Spleen (tissue), 11 donors: Measurements from ENCODE around the gene OR10J5. TPM values are rescaled to one million over a fixed set of nuclear protein-coding genes. Genes with fewer than 3 reads are reported as not detected.

Experiments
- DNase-seq: peaks from one replicate; pipeline ENCODE4 v3.0.0-alpha.2; 2020
- H3K27ac ChIP-seq, 8 donors: fragments of 200-600 bp; sonication (generic) in 7 of 8; 1 replicate in 4 of 8; 2 replicates in 4 of 8; pipeline versions ENCODE4 v1.5.0 to v1.8.0; 2016 to 2021; ENCODE audit warnings: inconsistent platforms in 4 of 8, mild to moderate bottlenecking in 4 of 8, moderate library complexity in 1 of 8
- H3K27me3 ChIP-seq, 7 donors: fragments of 200-600 bp; sonication (generic) in 6 of 7; replicated peaks in 1 of 7; 1 replicate in 4 of 7; 2 replicates in 3 of 7; pipeline versions ENCODE4 v1.5.0 to v1.8.0; 2016 to 2021; ENCODE audit warnings: inconsistent platforms in 3 of 7, mild to moderate bottlenecking in 1 of 7
- H3K36me3 ChIP-seq, 6 donors: fragments of 200-600 bp; sonication (generic) in 5 of 6; 1 replicate in 4 of 6; 2 replicates in 2 of 6; pipeline versions ENCODE4 v1.5.0 to v1.8.0; 2016 to 2021; ENCODE audit warnings: inconsistent platforms in 2 of 6
- H3K4me1 ChIP-seq, 6 donors: fragments of 200-600 bp; sonication (generic) in 5 of 6; 1 replicate in 3 of 6; 2 replicates in 3 of 6; pipeline versions ENCODE4 v1.5.0 to v1.8.0; 2016 to 2021; ENCODE audit warnings: inconsistent platforms in 3 of 6
- H3K4me3 ChIP-seq, 8 donors: fragments of 200-600 bp; sonication (generic) in 7 of 8; 1 replicate in 4 of 8; 2 replicates in 4 of 8; pipeline versions ENCODE4 v1.5.0 to v1.8.0; 2016 to 2021; ENCODE audit warnings: inconsistent platforms in 4 of 8, mild to moderate bottlenecking in 4 of 8, moderate library complexity in 2 of 8
- H3K9me3 ChIP-seq, 8 donors: fragments of 200-600 bp; sonication (generic) in 7 of 8; 1 replicate in 4 of 8; 2 replicates in 4 of 8; pipeline versions ENCODE4 v1.5.0 to v1.8.0; 2016 to 2021; ENCODE audit warnings: inconsistent platforms in 4 of 8
- CTCF ChIP-seq, 11 experiments: fragments of 200-600 bp in 7 of 11; fragments of 450-650 bp in 4 of 11; sonication (generic) in 4 of 11; IDR thresholded peaks in 8 of 11; conservative IDR thresholded peaks in 3 of 11; 1 replicate in 7 of 11; 2 replicates in 4 of 11; pipeline versions ENCODE4 v1.4.0 to v1.8.0; 2016 to 2021; ENCODE audit warnings: antibody characterized with exemption in 11 of 11, inconsistent platforms in 4 of 11, mild to moderate bottlenecking in 1 of 11
- POLR2A ChIP-seq, 3 donors: fragments of 450-650 bp; IDR thresholded peaks; one replicate each; pipeline ENCODE4 v1.5.1; 2017; ENCODE audit warnings: antibody characterized with exemption in 3 of 3, mild to moderate bottlenecking in 1 of 3
- POLR2AphosphoS5 ChIP-seq, 3 donors: sonication (generic); formaldehyde crosslinking; IDR thresholded peaks; one replicate each; pipeline ENCODE4 v1.5.1; 2017; ENCODE audit warnings: antibody characterized with exemption in 3 of 3
- WGBS, 5 donors: extraction: QIAGEN DNeasy Blood & Tissue Kit in 3 of 5; methylation state at CpG; one replicate each; pipeline versions ENCODE4 v1.1.5 to v1.1.7; 2013 to 2018; 5-methylcytosine and 5-hydroxymethylcytosine counted together
- intact Hi-C: fragments of 100-400 bp; cut with DNase I; formaldehyde crosslinking; loops from one replicate; pipeline ENCODE4 v1.15.0; 2023; ENCODE audit warnings: low total_unique reads
- polyA plus RNA-seq, 3 donors: library from polyadenylated mRNA; stranded (reverse); fragments of 200-250 nt; gene quantifications; one replicate each; pipeline ENCODE4 v1.2.1, GENCODE V29; 2013
- total RNA-seq, 7 donors: library from RNA; depleted of rRNA in 3 of 7; stranded (reverse); fragments of >200 nt in 3 of 7; fragmentation: NEBNext Ultra II Directional in 4 of 7; extraction: Animal tissue kit (Norgen Biotek cat#: 25700) in 4 of 7; gene quantifications; one replicate each; pipeline versions ENCODE4 v1.1.0 to v1.2.1, GENCODE V29; 2016 to 2021
- donor health status: healthy with polysubstance abuse.
- donor health status: DM: no; HTN: no; CAD: no; lungs with moderate emphysema.
- donor health status: DM: no; HTN: no; CAD: no.
- donor health status: Bipolar disorder and iron deficiency.
- donor health status: healthy.
- donor health status: DM: no; HTN: no; CAD: no.
- donor health status: DM: yes; HTN: yes; CAD: no.

OR10J5 gene
- total and polyA plus RNA-seq, 10 donors: not detected

- 42 to 65% (median 54%) methylated on average over 2 of the region's 2 CpGs for WGBS, 5 donors
- H3K36me3 ChIP-seq: no peaks in the 10 kb centered on the region
- H3K4me1 ChIP-seq: no peaks in the 10 kb centered on the region
- TF ChIP-seq POLR2A (IDR thresholded peaks at IDR 0.05) (no peak), POLR2AphosphoS5 (IDR thresholded peaks at IDR 0.05) (no peak), CTCF (IDR thresholded peaks at IDR 0.05 in 8 of 11, conservative IDR thresholded peaks at IDR 0.05 in 3 of 11) (no peak)
- DNase-seq: no peak
- H3K4me3 ChIP-seq: no peak overlapping the region
- H3K27me3 ChIP-seq: peaks cover 0 to 5% (median 0%) of the 10 kb centered on the region in 7 donors
- peaks cover 0 to 25% (median 21%) of the 10 kb centered on the region in 8 donors for H3K9me3 ChIP-seq
- no peak overlapping the region for H3K27ac ChIP-seq
- intact Hi-C loops: no loop called here
These were observed 25.6 kb downstream of the OR10J5 start for GRCh38 chr1:159510229-159510541.

GRCh38 chr1:159509440-159510228 is 26.2 kb downstream of the OR10J5 start:
- intact Hi-C loops: no loop called here
- peaks cover 0 to under 1% (median 0%) of the 10 kb centered on the region in 7 donors for H3K27me3 ChIP-seq
- DNase-seq: no peak
- TF ChIP-seq POLR2AphosphoS5 (IDR thresholded peaks at IDR 0.05): no peak
- TF ChIP-seq POLR2A (IDR thresholded peaks at IDR 0.05): no peak
- TF ChIP-seq CTCF (IDR thresholded peaks at IDR 0.05 in 8 of 11, conservative IDR thresholded peaks at IDR 0.05 in 3 of 11): no peak
- peaks cover 0 to 30% (median 24%) of the 10 kb centered on the region in 8 donors for H3K9me3 ChIP-seq
- no peak overlapping the region for H3K27ac ChIP-seq
- H3K4me3 ChIP-seq: no peak overlapping the region
- no peaks in the 10 kb centered on the region for H3K4me1 ChIP-seq
- no peaks in the 10 kb centered on the region for H3K36me3 ChIP-seq

GRCh38 chr1:159508951-159509350 is 26.9 kb downstream of the OR10J5 start:
- Histone ChIP-seq H3K36me3 (no peaks in the 10 kb centered on the region), H3K27ac (no peak overlapping the region), H3K4me3 (no peak overlapping the region), H3K9me3 (peaks cover 0 to 33% (median 24%) of the 10 kb centered on the region in 8 donors), H3K4me1 (no peaks in the 10 kb centered on the region), H3K27me3 (no peaks in the 10 kb centered on the region)
- intact Hi-C loops: no loop called here
- TF ChIP-seq POLR2AphosphoS5 (IDR thresholded peaks at IDR 0.05): no peak
- no peak for TF ChIP-seq POLR2A (IDR thresholded peaks at IDR 0.05)
- no peak for TF ChIP-seq CTCF (IDR thresholded peaks at IDR 0.05 in 8 of 11, conservative IDR thresholded peaks at IDR 0.05 in 3 of 11)
- 56 to 78% (median 60%) methylated on average over 4 of the region's 4 CpGs for WGBS, 5 donors
- no peak for DNase-seq

- Histone ChIP-seq H3K4me1 (no peaks in the 10 kb centered on the region), H3K27ac (no peak overlapping the region)
- intact Hi-C loops: no loop called here
These were observed 30.1 kb downstream of the OR10J5 start for GRCh38 chr1:159505676-159506075.

More at GRCh38 chr1:159505676-159506075, 30.1 kb downstream of the OR10J5 start:
- peaks cover 0 to 33% (median 24%) of the 10 kb centered on the region in 8 donors for H3K9me3 ChIP-seq
- H3K36me3 ChIP-seq: no peaks in the 10 kb centered on the region
- H3K4me3 ChIP-seq: no peak overlapping the region
- no peaks in the 10 kb centered on the region for H3K27me3 ChIP-seq
- no peak for TF ChIP-seq POLR2AphosphoS5 (IDR thresholded peaks at IDR 0.05)
- TF ChIP-seq CTCF (IDR thresholded peaks at IDR 0.05 in 8 of 11, conservative IDR thresholded peaks at IDR 0.05 in 3 of 11): no peak
- no peak for TF ChIP-seq POLR2A (IDR thresholded peaks at IDR 0.05)
- no peak for DNase-seq
